HepG2 (cell line): Measurements from ENCODE around the gene ZFP36L2. TPM values are rescaled to one million over a fixed set of nuclear protein-coding genes. Genes with fewer than 3 reads are reported as not detected.

Source experiments
- ERF ChIP-seq: IDR thresholded peaks from 2 replicates; pipeline ENCODE4 v1.6.1; 2018; ENCODE audit warnings: missing biosample characterization, missing genetic modification reagents
- HMG20A ChIP-seq: IDR thresholded peaks from 2 replicates; pipeline ENCODE4 v1.6.1; 2016; ENCODE audit warnings: borderline replicate concordance
- HOXD1 ChIP-seq: sonication (generic); formaldehyde crosslinking; IDR thresholded peaks from 2 replicates; pipeline ENCODE4 v1.5.0; 2020; ENCODE audit warnings: missing genetic modification reagents
- JUN ChIP-seq: sonication (generic); formaldehyde crosslinking; IDR thresholded peaks from 2 replicates; pipeline ENCODE4 v1.4.0; 2020; ENCODE audit warnings: mild to moderate bottlenecking, missing genetic modification reagents
- MIER3 ChIP-seq: IDR thresholded peaks from 2 replicates; pipeline ENCODE4 v1.6.1; 2016; ENCODE audit warnings: missing compliant biosample characterization, borderline replicate concordance
- NCOA2 ChIP-seq: sonication (generic); formaldehyde crosslinking; IDR thresholded peaks from 2 replicates; pipeline ENCODE4 v1.8.0; 2022; ENCODE audit warnings: inconsistent platforms
- PHF21A ChIP-seq: sonication (generic); formaldehyde crosslinking; IDR thresholded peaks from 2 replicates; pipeline ENCODE4 v1.5.0; 2020; ENCODE audit warnings: mild to moderate bottlenecking, missing genetic modification reagents
- PHF8 ChIP-seq: sonication (generic); formaldehyde crosslinking; IDR thresholded peaks from 2 replicates; pipeline ENCODE4 v1.5.0; 2020; ENCODE audit warnings: missing genetic modification reagents
- RARG ChIP-seq: sonication (generic); formaldehyde crosslinking; IDR thresholded peaks from 2 replicates; pipeline ENCODE4 v1.4.0; 2020; ENCODE audit warnings: low read depth, mild to moderate bottlenecking, missing genetic modification reagents
- SP140L ChIP-seq: sonication (generic); formaldehyde crosslinking; IDR thresholded peaks from 2 replicates; pipeline ENCODE4 v1.4.0; 2020; ENCODE audit warnings: missing genetic modification reagents, borderline replicate concordance
- ZBTB3 ChIP-seq: sonication (generic); formaldehyde crosslinking; IDR thresholded peaks from 2 replicates; pipeline ENCODE4 v1.4.0; 2020; ENCODE audit warnings: low read depth, mild to moderate bottlenecking, moderate library complexity, missing genetic modification reagents, borderline replicate concordance
- ZGPAT ChIP-seq: IDR thresholded peaks from 2 replicates; pipeline ENCODE4 v1.6.1; 2016; ENCODE audit warnings: mild to moderate bottlenecking
- ZNF282 ChIP-seq: fragments of 450-650 bp; IDR thresholded peaks from 2 replicates; pipeline ENCODE4 v1.6.1; 2018; ENCODE audit not compliant: partially characterized antibody
- ZNF616 ChIP-seq: sonication (generic); formaldehyde crosslinking; IDR thresholded peaks from 2 replicates; pipeline ENCODE4 v1.5.0; 2020; ENCODE audit warnings: low read depth, mild to moderate bottlenecking, missing genetic modification reagents
- ZNF674 ChIP-seq: sonication (generic); formaldehyde crosslinking; IDR thresholded peaks from 2 replicates; pipeline ENCODE4 v1.5.0; 2020; ENCODE audit warnings: low read depth, mild to moderate bottlenecking, missing genetic modification reagents
- ZNF790 ChIP-seq: sonication (generic); formaldehyde crosslinking; IDR thresholded peaks from 2 replicates; pipeline ENCODE4 v1.8.0; 2022; ENCODE audit warnings: missing genetic modification reagents, mild to moderate bottlenecking, borderline replicate concordance
- polyA plus RNA-seq, 8 experiments: library from polyadenylated mRNA; depleted of rRNA in 3 of 8; stranded (reverse) in 7 of 8; unstranded in 1 of 8; fragments of >200 nt; fragmentation: Illumina TruSeq in 4 of 8; extraction: Trizol in 4 of 8; gene quantifications; 2 replicates each; pipeline versions ENCODE4 v1.2.1 to v1.2.3, GENCODE V29; 2011 to 2016; ENCODE audit warnings: low read depth in 4 of 8, missing spikeins in 1 of 8, mixed read lengths in 1 of 8; ENCODE audit not compliant: insufficient read depth in 1 of 8
- total RNA-seq, 5 experiments: library from RNA; depleted of rRNA; stranded (reverse); fragments of >200 nt; fragmentation: Illumina TruSeq; extraction: Trizol; gene quantifications; 2 replicates each; pipeline ENCODE4 v1.2.3, GENCODE V29; 2016; ENCODE audit warnings: low read depth in 1 of 5
- TF ChIP-seq, protein P1 (sequence below): conservative IDR thresholded peaks from 2 replicates; pipeline ENCODE4 v1.6.1; 2018; ENCODE audit warnings: missing genetic modification reagents
- TF ChIP-seq, protein P2 (sequence below): sonication (generic); formaldehyde crosslinking; IDR thresholded peaks from 2 replicates; pipeline ENCODE4 v1.4.0; 2020; ENCODE audit warnings: missing genetic modification reagents
- TF ChIP-seq, protein P3 (sequence below): sonication (generic); formaldehyde crosslinking; IDR thresholded peaks from 2 replicates; pipeline ENCODE4 v1.5.0; 2020; ENCODE audit warnings: mild to moderate bottlenecking, missing genetic modification reagents
- TF ChIP-seq, protein P4 (sequence below): sonication (generic); formaldehyde crosslinking; IDR thresholded peaks from 2 replicates; pipeline ENCODE4 v1.5.1; 2020; ENCODE audit warnings: missing genetic modification reagents, mild to moderate bottlenecking, borderline replicate concordance

Gene ZFP36L2
- total and polyA plus RNA-seq, 2 of the 13 experiments (the other 11 are each of a cell fraction or from before 2014, with no cell fraction given) = 11.2 to 21.8 TPM

DNA sequence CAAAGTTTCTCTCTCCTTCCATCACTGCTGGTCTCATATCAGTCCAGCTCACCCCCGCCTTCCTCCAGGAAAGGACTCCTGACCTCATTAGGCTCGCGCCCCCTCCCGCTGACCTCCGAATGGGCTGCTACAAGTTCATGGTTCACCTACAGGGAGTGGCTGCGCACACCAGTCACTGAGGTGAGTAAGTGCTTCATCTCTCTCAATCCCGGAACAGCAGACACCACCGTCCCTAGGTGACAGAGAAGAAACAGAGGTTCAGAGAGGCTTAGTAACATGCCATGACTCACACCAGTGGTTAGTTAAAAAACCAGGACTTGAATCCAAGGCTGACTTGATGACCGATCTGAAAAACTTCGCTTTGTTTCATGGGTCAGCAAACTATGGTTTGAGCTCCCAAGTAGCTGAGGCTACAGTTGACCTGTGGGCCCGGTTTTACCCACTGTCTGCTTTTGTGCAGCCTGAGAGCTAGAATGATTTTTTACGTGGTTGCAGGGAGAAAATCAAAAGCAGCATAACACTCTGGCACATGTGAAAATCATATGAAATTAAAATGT is 42.0 kb downstream of the ZFP36L2 start (continued):
- peak; percentile 80 for TF ChIP-seq PHF21A (CRISPR knock-in tag)
- peak; percentile 45 for TF ChIP-seq PHF8
- peak; percentile 95 for TF ChIP-seq ERF
- peak; percentile 77; the same call in 1 of the 2 replicates for TF ChIP-seq HMG20A
- TF ChIP-seq NCOA2 (CRISPR knock-in tag) = peak; percentile 74
- no peak for TF ChIP-seq ZNF282
- no peak for TF ChIP-seq ZBTB3 (CRISPR knock-in tag)
- no peak for TF ChIP-seq RARG
- TF ChIP-seq ZNF790 (CRISPR knock-in tag) = no peak
- TF ChIP-seq, protein P1, sequence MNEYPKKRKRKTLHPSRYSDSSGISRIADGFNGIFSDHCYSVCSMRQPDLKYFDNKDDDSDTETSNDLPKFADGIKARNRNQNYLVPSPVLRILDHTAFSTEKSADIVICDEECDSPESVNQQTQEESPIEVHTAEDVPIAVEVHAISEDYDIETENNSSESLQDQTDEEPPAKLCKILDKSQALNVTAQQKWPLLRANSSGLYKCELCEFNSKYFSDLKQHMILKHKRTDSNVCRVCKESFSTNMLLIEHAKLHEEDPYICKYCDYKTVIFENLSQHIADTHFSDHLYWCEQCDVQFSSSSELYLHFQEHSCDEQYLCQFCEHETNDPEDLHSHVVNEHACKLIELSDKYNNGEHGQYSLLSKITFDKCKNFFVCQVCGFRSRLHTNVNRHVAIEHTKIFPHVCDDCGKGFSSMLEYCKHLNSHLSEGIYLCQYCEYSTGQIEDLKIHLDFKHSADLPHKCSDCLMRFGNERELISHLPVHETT = no peak
- peak; percentile 84; the same call in 1 of the 2 replicates for TF ChIP-seq HOXD1 (CRISPR knock-in tag)
- peak; percentile 83 for TF ChIP-seq ZGPAT (CRISPR knock-in tag)
- peak; percentile 89 for TF ChIP-seq JUN (CRISPR knock-in tag)
- TF ChIP-seq, protein P2, sequence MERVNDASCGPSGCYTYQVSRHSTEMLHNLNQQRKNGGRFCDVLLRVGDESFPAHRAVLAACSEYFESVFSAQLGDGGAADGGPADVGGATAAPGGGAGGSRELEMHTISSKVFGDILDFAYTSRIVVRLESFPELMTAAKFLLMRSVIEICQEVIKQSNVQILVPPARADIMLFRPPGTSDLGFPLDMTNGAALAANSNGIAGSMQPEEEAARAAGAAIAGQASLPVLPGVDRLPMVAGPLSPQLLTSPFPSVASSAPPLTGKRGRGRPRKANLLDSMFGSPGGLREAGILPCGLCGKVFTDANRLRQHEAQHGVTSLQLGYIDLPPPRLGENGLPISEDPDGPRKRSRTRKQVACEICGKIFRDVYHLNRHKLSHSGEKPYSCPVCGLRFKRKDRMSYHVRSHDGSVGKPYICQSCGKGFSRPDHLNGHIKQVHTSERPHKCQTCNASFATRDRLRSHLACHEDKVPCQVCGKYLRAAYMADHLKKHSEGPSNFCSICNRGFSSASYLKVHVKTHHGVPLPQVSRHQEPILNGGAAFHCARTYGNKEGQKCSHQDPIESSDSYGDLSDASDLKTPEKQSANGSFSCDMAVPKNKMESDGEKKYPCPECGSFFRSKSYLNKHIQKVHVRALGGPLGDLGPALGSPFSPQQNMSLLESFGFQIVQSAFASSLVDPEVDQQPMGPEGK = peak; percentile 98
- 0 out of 2 replicates have a peak, but pooled peaks have one; percentile 45 for TF ChIP-seq SP140L
- TF ChIP-seq, protein P3, sequence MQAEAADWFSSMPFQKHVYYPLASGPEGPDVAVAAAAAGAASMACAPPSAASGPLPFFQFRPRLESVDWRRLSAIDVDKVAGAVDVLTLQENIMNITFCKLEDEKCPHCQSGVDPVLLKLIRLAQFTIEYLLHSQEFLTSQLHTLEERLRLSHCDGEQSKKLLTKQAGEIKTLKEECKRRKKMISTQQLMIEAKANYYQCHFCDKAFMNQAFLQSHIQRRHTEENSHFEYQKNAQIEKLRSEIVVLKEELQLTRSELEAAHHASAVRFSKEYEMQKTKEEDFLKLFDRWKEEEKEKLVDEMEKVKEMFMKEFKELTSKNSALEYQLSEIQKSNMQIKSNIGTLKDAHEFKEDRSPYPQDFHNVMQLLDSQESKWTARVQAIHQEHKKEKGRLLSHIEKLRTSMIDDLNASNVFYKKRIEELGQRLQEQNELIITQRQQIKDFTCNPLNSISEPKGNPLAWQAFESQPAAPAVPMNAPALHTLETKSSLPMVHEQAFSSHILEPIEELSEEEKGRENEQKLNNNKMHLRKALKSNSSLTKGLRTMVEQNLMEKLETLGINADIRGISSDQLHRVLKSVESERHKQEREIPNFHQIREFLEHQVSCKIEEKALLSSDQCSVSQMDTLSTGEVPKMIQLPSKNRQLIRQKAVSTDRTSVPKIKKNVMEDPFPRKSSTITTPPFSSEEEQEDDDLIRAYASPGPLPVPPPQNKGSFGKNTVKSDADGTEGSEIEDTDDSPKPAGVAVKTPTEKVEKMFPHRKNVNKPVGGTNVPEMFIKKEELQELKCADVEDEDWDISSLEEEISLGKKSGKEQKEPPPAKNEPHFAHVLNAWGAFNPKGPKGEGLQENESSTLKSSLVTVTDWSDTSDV (CRISPR knock-in tag) = no peak
- TF ChIP-seq, protein P4, sequence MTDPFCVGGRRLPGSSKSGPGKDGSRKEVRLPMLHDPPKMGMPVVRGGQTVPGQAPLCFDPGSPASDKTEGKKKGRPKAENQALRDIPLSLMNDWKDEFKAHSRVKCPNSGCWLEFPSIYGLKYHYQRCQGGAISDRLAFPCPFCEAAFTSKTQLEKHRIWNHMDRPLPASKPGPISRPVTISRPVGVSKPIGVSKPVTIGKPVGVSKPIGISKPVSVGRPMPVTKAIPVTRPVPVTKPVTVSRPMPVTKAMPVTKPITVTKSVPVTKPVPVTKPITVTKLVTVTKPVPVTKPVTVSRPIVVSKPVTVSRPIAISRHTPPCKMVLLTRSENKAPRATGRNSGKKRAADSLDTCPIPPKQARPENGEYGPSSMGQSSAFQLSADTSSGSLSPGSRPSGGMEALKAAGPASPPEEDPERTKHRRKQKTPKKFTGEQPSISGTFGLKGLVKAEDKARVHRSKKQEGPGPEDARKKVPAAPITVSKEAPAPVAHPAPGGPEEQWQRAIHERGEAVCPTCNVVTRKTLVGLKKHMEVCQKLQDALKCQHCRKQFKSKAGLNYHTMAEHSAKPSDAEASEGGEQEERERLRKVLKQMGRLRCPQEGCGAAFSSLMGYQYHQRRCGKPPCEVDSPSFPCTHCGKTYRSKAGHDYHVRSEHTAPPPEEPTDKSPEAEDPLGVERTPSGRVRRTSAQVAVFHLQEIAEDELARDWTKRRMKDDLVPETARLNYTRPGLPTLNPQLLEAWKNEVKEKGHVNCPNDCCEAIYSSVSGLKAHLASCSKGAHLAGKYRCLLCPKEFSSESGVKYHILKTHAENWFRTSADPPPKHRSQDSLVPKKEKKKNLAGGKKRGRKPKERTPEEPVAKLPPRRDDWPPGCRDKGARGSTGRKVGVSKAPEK = no peak; the same call in 1 of the 2 replicates
- no peak for TF ChIP-seq ZNF674 (CRISPR knock-in tag)
- TF ChIP-seq ZNF616 = no peak
- TF ChIP-seq MIER3 = peak; percentile 92; the same call in 1 of the 2 replicates
